ENCODE data around the gene PODN.
A peak's percentile ranks its signal among the peaks of the same experiment; 100 is the strongest.

The PODN gene

GRCh38 chr1:53016705-53017104 lies 45.3 kb upstream of the PODN start:
- Histone ChIP-seq H3K4me1 (ENCODE audit: insufficient read depth, low read length) (peaks cover 28% of the 10 kb centered on the region), H2AFZ (ENCODE audit: low read depth, low read length) (no peak overlapping the region), H3K9ac (ENCODE audit: low read depth, low read length) (0 out of 2 replicates have a peak overlapping the region, but pooled peaks have one; percentile 64), H3K27ac (ENCODE audit: low read length) (no peak overlapping the region), H3K9me3 (ENCODE audit: insufficient read depth, low read length, severe bottlenecking) (no peaks in the 10 kb centered on the region), H3K27me3 (ENCODE audit: insufficient read depth, low read length, poor library complexity) (no peaks in the 10 kb centered on the region), H3K79me2 (ENCODE audit: insufficient read depth, low read length) (peaks cover 40% of the 10 kb centered on the region), H3K4me3 (ENCODE audit: low read depth in 1 of 2, low read length in 2 of 2) (peak overlapping the region in 1 of 2 experiments; percentile 69; a peak in 1 of 4 replicates), H4K20me1 (ENCODE audit: insufficient read depth, low read length) (no peaks in the 10 kb centered on the region), H3K4me2 (ENCODE audit: insufficient read depth, low read length) (peak overlapping the region; percentile 100), H3K36me3 (ENCODE audit: insufficient read depth, low read length) (no peaks in the 10 kb centered on the region)
- no peak for DNase-seq
- no peak for ATAC-seq (ENCODE audit: insufficient read depth, low read depth)
- TF ChIP-seq CTCF (IDR thresholded peaks at IDR 0.05; ENCODE audit: borderline replicate concordance, extremely low read depth, low read length, poor library complexity, severe bottlenecking) (no peak), EZH2 (IDR thresholded peaks at IDR 0.05; ENCODE audit: borderline replicate concordance, low read depth, low read length, severe bottlenecking) (no peak)

GRCh38 chr1:53020588-53020987 lies 41.4 kb upstream of the PODN start:
- Histone ChIP-seq H3K27ac (ENCODE audit: low read length) (no peak overlapping the region), H4K20me1 (ENCODE audit: insufficient read depth, low read length) (peaks cover 3% of the 10 kb centered on the region; the same call in 1 of the 2 replicates), H3K79me2 (ENCODE audit: insufficient read depth, low read length) (peaks cover 51% of the 10 kb centered on the region), H3K27me3 (ENCODE audit: insufficient read depth, low read length, poor library complexity) (no peaks in the 10 kb centered on the region), H3K4me1 (ENCODE audit: insufficient read depth, low read length) (peaks cover 19% of the 10 kb centered on the region), H3K9ac (ENCODE audit: low read depth, low read length) (no peak overlapping the region), H3K4me2 (ENCODE audit: insufficient read depth, low read length) (no peak overlapping the region), H3K4me3 (ENCODE audit: low read depth in 1 of 2, low read length in 2 of 2) (no peak overlapping the region), H3K9me3 (ENCODE audit: insufficient read depth, low read length, severe bottlenecking) (no peaks in the 10 kb centered on the region), H2AFZ (ENCODE audit: low read depth, low read length) (no peak overlapping the region), H3K36me3 (ENCODE audit: insufficient read depth, low read length) (no peaks in the 10 kb centered on the region)
- TF ChIP-seq EZH2 (IDR thresholded peaks at IDR 0.05; ENCODE audit: borderline replicate concordance, low read depth, low read length, severe bottlenecking), result no peak
- TF ChIP-seq CTCF (IDR thresholded peaks at IDR 0.05; ENCODE audit: borderline replicate concordance, extremely low read depth, low read length, poor library complexity, severe bottlenecking), result no peak
- DNase-seq, result no peak
- no peak for ATAC-seq (ENCODE audit: insufficient read depth, low read depth)

- Histone ChIP-seq H3K27ac (ENCODE audit: low read length) (no peak overlapping the region), H3K4me3 (ENCODE audit: low read depth in 1 of 2, low read length in 2 of 2) (no peak overlapping the region), H3K36me3 (ENCODE audit: insufficient read depth, low read length) (no peaks in the 10 kb centered on the region), H2AFZ (ENCODE audit: low read depth, low read length) (no peak overlapping the region), H3K4me2 (ENCODE audit: insufficient read depth, low read length) (no peak overlapping the region), H3K4me1 (ENCODE audit: insufficient read depth, low read length) (peaks cover 3% of the 10 kb centered on the region; the same call in 1 of the 2 replicates), H3K79me2 (ENCODE audit: insufficient read depth, low read length) (peaks cover 39% of the 10 kb centered on the region), H4K20me1 (ENCODE audit: insufficient read depth, low read length) (peaks cover 3% of the 10 kb centered on the region; the same call in 1 of the 2 replicates), H3K27me3 (ENCODE audit: insufficient read depth, low read length, poor library complexity) (no peaks in the 10 kb centered on the region), H3K9me3 (ENCODE audit: insufficient read depth, low read length, severe bottlenecking) (no peaks in the 10 kb centered on the region), H3K9ac (ENCODE audit: low read depth, low read length) (no peak overlapping the region)
- DNase-seq (no peak), ATAC-seq (ENCODE audit: insufficient read depth, low read depth) (no peak)
- TF ChIP-seq CTCF (IDR thresholded peaks at IDR 0.05; ENCODE audit: borderline replicate concordance, extremely low read depth, low read length, poor library complexity, severe bottlenecking) (no peak), EZH2 (IDR thresholded peaks at IDR 0.05; ENCODE audit: borderline replicate concordance, low read depth, low read length, severe bottlenecking) (no peak)
Measured at GRCh38 chr1:53022179-53022578, 39.8 kb upstream of the PODN start.

- no peak overlapping the region for H3K4me2 ChIP-seq (ENCODE audit: insufficient read depth, low read length)
- H4K20me1 ChIP-seq (ENCODE audit: insufficient read depth, low read length), result peaks cover 3% of the 10 kb centered on the region; the same call in 1 of the 2 replicates
- ATAC-seq (ENCODE audit: insufficient read depth, low read depth) (no peak), DNase-seq (no peak)
- no peak overlapping the region for H3K9ac ChIP-seq (ENCODE audit: low read depth, low read length)
- H3K36me3 ChIP-seq (ENCODE audit: insufficient read depth, low read length), result peaks cover 5% of the 10 kb centered on the region
- no peak overlapping the region for H2AFZ ChIP-seq (ENCODE audit: low read depth, low read length)
- H3K9me3 ChIP-seq (ENCODE audit: insufficient read depth, low read length, severe bottlenecking), result no peaks in the 10 kb centered on the region
- H3K4me3 ChIP-seq (ENCODE audit: low read depth in 1 of 2, low read length in 2 of 2), result no peak overlapping the region
- no peak for TF ChIP-seq EZH2 (IDR thresholded peaks at IDR 0.05; ENCODE audit: borderline replicate concordance, low read depth, low read length, severe bottlenecking)
- no peak for TF ChIP-seq CTCF (IDR thresholded peaks at IDR 0.05; ENCODE audit: borderline replicate concordance, extremely low read depth, low read length, poor library complexity, severe bottlenecking)
- H3K27ac ChIP-seq (ENCODE audit: low read length), result no peak overlapping the region
- H3K4me1 ChIP-seq (ENCODE audit: insufficient read depth, low read length), result no peaks in the 10 kb centered on the region
- H3K79me2 ChIP-seq (ENCODE audit: insufficient read depth, low read length), result peaks cover 27% of the 10 kb centered on the region
- H3K27me3 ChIP-seq (ENCODE audit: insufficient read depth, low read length, poor library complexity), result no peaks in the 10 kb centered on the region
Measured at GRCh38 chr1:53023546-53023945, 38.5 kb upstream of the PODN start.
